NCI-H748 (cell line): ENCODE results near the gene NFKBIB.
"Not testable (repeated sequence)": the region's sequence is repeated elsewhere in the genome, so short reads cannot be mapped to it uniquely, and the experiment has no call there.

Source experiments
- DNase-seq: peaks from one replicate; lab custom pipeline; 2025; ENCODE audit not compliant: unreplicated experiment; lab: John Stamatoyannopoulos, UW

NFKBIB gene

GRCh38 chr19:38875656-38876395 lies 23.9 kb upstream of the NFKBIB start:
- no peak for DNase-seq

- DNase-seq = peak; percentile 100
These were observed 21.8 kb upstream of the NFKBIB start, which contains the start of gene RINL for GRCh38 chr19:38877781-38878574. Gene RINL (minus strand): TSS chr19:38878275. CDS start chr19:38876742, 1,533 bp downstream.

DNA sequence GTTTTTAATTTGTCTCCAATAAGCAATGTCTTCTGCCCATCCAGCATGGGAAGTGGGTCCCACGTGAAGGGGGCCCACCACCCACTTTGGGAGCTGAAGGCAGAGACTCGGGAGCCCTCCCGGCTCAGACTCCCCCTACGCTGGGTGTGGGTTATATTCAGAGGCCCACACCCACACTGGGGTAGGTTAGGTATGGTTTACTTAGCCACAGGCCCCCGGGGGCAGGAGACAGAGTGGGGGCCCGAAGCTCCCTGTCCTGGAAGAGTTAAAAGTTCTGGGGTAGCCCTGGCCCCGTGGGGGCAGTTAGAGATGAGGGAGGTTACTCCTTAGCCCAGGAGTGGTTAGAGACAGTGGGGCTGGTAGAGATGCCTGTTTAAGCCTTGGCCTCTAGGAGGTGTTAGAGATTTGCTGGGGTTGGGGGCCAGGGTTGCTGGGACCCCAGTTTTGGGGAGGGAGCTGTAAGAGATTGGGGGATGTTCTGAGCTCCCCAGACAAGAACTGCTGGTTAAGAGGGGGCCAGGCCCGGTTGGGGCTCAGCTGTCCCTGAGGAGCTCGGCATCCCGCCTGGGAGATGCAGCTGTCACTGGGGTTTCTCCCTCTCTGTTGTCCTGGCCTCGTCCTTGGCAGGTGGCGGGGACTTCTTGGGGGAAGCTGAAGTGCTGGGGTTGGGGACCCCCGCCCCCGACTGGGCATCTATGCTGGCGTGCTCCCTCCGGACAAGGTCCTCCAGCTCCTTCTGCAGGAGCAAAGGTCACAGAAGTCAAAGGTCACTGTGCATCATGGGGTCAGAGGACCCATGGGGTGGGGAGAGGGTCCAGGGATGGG lies 21.0 kb upstream of the NFKBIB start:
- DNase-seq = no peak

DNA sequence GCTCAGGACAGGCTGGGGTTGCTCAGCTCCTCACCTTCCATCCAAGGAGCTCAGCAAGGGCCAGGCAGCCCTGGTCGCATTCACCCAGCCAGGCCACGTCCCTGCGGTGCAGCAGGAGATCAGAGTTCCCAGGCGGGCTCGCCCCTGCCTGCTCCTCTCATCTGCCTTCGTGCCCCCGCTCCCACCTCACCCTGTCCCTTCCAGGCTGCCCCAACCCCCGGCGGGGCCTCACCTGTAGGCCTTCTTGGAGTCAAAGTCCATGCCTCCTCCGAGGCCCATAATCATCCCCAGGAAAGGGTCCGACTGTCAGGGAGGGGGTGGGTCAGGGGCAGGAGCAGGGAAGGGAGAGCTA lies 20.4 kb upstream of the NFKBIB start:
- no peak for DNase-seq

- DNase-seq = no peak
These were observed 19.5 kb upstream of the NFKBIB start for GRCh38 chr19:38880076-38880881.

DNA sequence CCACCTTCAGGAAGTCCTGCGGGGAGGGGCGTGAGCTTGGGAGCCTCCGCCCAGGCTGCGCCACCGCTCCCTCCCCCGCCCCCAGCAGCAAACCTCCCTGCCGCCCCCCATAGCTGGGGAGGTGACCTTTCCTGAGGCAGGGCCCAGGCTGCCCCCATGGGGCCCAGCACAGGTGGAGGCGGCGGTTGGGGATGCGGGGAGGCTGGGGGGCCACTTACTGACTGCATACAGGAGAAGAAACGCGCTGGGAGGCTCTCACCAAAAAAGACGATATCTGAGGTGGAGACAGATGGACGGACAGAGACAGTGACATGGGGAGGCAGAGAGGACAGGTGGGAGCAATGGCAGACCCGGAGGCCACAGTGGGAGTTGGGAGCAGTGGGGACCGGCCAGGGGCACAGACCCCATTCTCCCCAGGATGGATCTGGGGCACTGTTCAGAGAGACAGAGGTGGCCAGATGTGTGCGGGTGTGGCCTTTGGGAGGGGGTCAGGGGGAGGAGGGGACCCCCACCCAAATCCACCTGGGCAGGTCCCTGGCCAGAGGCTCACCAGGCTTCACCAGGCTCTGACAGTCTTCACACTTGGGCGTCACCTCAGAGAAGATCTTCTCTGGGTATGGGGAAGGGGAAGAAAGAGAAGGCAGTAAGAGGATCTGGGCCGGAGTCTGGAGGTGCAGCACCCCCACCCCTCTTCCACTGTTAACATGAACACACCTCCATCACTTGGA lies 18.7 kb upstream of the NFKBIB start:
- DNase-seq = no peak

DNA sequence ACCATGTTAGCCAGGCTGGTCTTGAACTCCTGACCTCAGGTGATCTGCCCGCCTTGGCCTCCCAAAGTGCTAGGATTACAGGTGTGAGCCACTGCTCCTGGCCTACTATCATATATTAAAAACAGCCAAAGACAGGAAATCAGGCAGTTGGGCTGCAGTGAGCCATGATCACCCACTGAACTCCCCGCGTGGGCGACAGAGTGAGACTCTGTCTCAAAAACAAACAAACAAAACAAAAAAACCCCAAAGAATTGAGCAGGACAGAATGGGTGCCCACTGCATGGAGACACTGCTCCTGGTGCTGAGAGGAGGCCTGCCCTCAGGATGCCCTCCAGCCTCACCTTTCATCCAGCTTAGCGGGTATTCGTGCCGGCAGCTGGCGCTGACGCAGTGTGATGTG lies 16.5 kb upstream of the NFKBIB start:
- DNase-seq = no peak

DNA sequence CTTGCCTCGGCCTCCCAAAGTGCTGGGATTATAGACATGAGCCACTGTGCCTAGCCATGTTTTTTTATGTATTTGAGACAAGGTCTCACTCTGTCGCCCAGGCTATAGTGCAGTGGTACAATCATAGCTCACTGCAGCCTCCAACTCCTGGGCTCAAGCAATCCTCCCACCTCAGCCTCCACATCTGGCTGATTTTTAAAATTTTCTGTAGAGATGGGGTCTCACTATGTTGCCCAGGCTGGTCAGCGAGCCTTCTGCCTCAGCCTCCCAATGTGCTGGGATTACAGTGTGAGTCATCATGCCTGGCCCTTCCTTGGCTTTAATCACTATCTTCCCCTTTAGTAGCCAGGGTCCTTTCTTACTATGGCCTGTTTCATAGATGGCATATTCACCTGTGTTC lies 15.1 kb upstream of the NFKBIB start:
- DNase-seq = not testable (repeated sequence)

DNA sequence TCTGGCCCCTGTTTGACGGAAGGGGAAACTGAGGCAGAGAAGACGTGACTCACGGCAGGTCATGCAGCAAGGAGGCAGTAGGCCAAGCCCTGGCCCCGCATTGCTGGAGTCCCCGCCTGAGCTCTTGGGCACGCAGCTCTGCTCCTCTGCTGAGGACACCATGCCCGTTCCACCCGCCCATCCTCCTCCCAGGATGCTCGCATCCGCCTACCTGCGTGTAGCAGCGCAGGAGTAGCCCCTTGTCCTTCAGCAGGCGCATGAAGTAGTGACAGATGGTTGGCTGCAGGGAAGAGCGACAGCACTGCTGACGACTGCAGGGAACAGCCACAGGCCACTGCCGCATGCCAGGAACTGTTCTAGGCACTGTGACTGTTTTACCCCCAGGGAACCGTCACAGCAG lies 10.9 kb upstream of the NFKBIB start:
- DNase-seq = no peak

DNA sequence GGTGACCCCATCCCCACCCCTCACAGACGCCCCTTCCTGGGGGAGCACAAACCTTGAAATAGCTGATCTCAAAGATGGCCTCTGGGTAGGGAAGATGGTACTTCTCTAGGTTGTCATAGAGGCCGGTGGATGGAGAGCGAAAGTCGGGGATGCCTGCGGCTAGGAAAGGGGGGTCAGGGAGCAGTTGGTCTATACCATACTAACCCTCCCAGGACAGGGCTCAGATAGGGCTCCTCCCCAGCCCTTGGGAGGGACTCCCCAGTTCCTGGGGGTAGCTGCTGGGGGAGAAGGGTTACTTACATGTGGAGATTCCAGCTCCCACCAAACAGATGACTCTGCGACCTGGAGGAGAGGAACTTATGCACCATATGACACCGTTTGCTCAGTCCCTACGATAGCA lies 10.0 kb upstream of the NFKBIB start:
- no peak for DNase-seq

- no peak for DNase-seq
These were observed 9.1 kb upstream of the NFKBIB start for GRCh38 chr19:38890686-38891085.

GRCh38 chr19:38891771-38892170 lies 8.0 kb upstream of the NFKBIB start:
- no peak for DNase-seq

DNA sequence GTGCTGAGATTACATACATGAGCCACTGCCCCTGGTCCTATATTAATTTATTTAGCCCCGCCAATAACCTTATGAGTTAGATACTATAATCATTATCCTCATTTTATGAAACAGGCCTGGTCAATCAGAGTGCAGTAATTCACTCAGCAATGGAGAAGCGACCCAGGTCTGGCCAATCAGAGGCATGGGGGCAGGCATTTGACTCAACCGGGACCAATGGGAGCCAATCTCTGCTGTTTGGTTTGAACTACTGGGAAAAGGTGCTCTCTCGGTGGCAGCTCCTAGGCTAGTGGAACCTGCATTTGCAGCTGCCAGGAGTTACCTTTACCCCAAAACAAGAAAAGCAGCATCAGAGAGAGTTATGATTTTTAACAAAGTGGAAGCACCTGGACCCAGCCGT lies 6.9 kb upstream of the NFKBIB start:
- DNase-seq = no peak

DNA sequence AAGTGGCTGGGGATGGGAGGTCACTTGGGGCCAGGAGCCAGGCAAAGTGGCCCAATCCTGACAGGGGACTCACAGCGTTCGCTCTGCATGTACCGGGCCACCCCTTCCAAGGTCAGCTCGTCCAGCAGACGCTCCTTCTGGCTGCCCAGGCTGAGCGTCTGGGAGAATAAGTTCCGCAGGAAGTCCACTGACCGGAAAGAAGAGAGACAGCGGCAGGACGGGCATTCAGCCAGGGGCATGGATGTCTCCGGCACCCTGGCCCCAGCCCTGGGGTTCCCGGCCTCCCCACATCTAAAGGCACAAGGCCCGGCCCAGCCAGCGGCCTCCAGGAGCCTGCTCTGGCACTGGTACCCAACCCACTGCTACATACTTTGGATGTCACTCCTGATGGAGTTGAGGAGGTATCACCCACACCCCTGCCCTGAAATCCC lies 6.4 kb upstream of the NFKBIB start:
- no peak for DNase-seq

DNA sequence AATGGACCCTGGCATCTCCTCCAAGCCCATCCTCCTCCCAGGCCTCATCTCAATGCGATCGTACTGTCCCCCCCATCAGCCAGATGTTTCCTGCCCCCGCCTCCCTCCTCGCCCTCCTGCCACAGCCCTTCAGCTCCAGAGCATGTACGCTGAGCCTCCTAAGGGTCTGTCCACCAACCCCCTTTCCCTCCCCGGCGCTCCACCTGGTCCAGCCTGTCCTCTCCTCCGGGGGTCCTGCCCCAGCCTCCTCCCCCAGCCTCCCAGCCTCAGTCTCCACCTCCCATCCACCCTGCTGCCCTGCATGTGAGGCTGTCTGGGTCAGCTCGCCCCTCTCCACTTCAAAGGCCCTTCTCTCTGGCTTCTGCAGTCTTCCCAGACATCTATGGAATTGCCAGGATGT lies 4.8 kb upstream of the NFKBIB start:
- DNase-seq = no peak

DNA sequence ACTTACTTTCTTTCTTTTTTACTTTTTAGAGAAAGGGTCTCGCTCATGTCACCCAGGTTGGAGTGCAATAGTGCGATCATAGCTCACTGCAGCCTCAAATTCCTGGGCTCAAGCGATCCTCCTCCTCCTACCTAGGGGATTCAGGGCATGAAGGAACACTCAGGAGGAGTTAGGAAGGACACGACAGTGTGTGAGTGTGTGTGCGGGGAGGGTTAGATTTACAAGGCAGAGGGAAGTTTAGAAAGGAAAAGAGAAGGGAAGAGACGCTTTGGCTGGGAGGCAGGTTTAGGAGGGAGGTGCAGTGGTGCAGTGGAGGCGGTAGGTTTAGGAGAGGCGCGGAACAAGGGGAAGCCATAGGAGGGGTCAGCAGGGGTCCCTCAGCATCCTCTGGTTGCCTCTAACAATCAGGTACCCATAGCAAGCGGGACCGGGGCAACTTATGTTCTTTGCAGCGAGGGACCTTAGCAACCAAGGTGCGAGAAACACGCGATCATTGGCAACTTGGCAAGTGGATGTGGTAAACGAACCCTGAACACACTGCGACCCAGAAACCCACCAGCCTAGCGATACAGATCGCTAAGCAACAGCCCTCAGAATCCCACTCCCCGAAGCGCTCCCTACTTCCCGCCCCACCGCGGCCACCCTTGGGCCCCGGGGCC lies 852 bp upstream of the NFKBIB start:
- peak; percentile 49 for DNase-seq

DNA sequence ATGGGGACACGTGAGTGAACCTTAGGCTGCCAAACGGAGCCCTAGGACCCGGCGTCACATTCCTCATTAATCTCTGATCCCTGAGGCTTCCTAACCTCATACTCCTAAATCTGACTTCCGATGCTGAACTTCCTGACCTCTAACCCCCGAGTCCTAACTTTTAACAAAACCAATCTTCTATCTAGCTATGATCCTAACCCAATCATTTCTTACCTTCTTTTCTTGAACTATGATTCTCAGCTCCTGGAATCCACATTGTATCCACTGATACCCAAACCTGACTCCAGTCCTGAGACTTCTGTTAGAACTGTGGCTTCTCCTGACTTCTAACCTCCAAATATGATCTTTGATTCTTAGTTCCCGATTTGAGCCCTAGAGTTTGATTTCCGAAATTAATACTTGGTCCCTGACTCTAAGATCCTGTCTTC lies 447 bp downstream of the NFKBIB start:
- DNase-seq = no peak

- no peak for DNase-seq
These were observed 998 bp downstream of the NFKBIB start for GRCh38 chr19:38900743-38901190.

GRCh38 chr19:38901683-38902082 lies 1.9 kb downstream of the NFKBIB start:
- no peak for DNase-seq
